Upper lobe of left lung (tissue), 6 donors: Measurements from ENCODE around the gene DICER1. TPM values are rescaled to one million over a fixed set of nuclear protein-coding genes. Genes with fewer than 3 reads are reported as not detected.

Experiments
- ATAC-seq, 2 donors: fragments of 200-7000 bp; cut with Tn5 transposase; one replicate each; pipeline ENCODE4 v1.9.1; 2022; ENCODE audit warnings: mild to moderate bottlenecking in 2 of 2, moderate library complexity in 2 of 2; ENCODE audit not compliant: low FRiP score in 2 of 2
- DNase-seq, 2 donors: peaks; one replicate each; pipeline ENCODE4 v3.0.0-alpha.2; 2019 to 2020
- H3K27ac ChIP-seq, 4 donors: fragments of 200-600 bp; sonication (generic); one replicate each; pipeline ENCODE4 v1.5.1; 2016 to 2019
- H3K27me3 ChIP-seq, 4 donors: fragments of 200-600 bp; sonication (generic); one replicate each; pipeline ENCODE4 v1.5.1; 2017 to 2019
- H3K36me3 ChIP-seq, 4 donors: fragments of 200-600 bp; sonication (generic); one replicate each; pipeline ENCODE4 v1.5.1; 2016 to 2019
- H3K4me1 ChIP-seq, 4 donors: fragments of 200-600 bp; sonication (generic); one replicate each; pipeline ENCODE4 v1.5.1; 2018 to 2019
- H3K4me3 ChIP-seq, 4 donors: fragments of 200-600 bp; sonication (generic); one replicate each; pipeline ENCODE4 v1.5.1; 2017 to 2019; ENCODE audit warnings: mild to moderate bottlenecking in 2 of 4, moderate library complexity in 1 of 4
- H3K9me3 ChIP-seq, 4 donors: fragments of 200-600 bp; sonication (generic); one replicate each; pipeline ENCODE4 v1.5.1; 2018 to 2019
- EP300 ChIP-seq, 4 donors: sonication (generic); formaldehyde crosslinking; IDR thresholded peaks; one replicate each; pipeline ENCODE4 v1.5.1; 2017; ENCODE audit warnings: antibody characterized with exemption in 4 of 4, control low read depth in 2 of 4
- POLR2A ChIP-seq, 4 donors: fragments of 450-650 bp; IDR thresholded peaks; one replicate each; pipeline ENCODE4 v1.5.1; 2016 to 2017; ENCODE audit warnings: antibody characterized with exemption in 4 of 4, mild to moderate bottlenecking in 2 of 4
- POLR2AphosphoS5 ChIP-seq, 2 donors: sonication (generic); formaldehyde crosslinking; IDR thresholded peaks; one replicate each; pipeline ENCODE4 v1.5.1; 2017; ENCODE audit warnings: antibody characterized with exemption in 2 of 2
- WGBS, 2 donors: methylation state at CpG; one replicate each; pipeline ENCODE4 v1.1.5; 2017 to 2018; 5-methylcytosine and 5-hydroxymethylcytosine counted together
- total RNA-seq, 6 donors: library from RNA; depleted of rRNA in 4 of 6; stranded (reverse); fragments of >200 nt in 4 of 6; gene quantifications; one replicate each; pipeline versions ENCODE4 v1.1.0 to v1.2.1, GENCODE V29; 2016 to 2021
- TF ChIP-seq, protein P1 (sequence below), 6 experiments: fragments of 450-650 bp in 4 of 6; fragments of 200-600 bp in 2 of 6; sonication (generic) in 2 of 6; IDR thresholded peaks; one replicate each; pipeline ENCODE4 v1.5.1; 2016 to 2019; ENCODE audit warnings: antibody characterized with exemption in 6 of 6
- donor health status: DM: no; HTN: no; CAD: no; lungs with moderate emphysema.
- donor health status: DM: no; HTN: yes; CAD: no; lungs with severe emphysema.

Gene DICER1
- total RNA-seq, 6 donors from 2014 or later = 57.7 to 106 (median 75.1) TPM

- Histone ChIP-seq H3K9me3 (no peaks in the 10 kb centered on the region), H3K4me1 (peaks cover 0 to 11% (median 6%) of the 10 kb centered on the region in 4 donors), H3K36me3 (no peaks in the 10 kb centered on the region), H3K27ac (peak overlapping the region in 1 of 4 donors; percentile 35), H3K27me3 (no peaks in the 10 kb centered on the region), H3K4me3 (no peak overlapping the region)
- DNase-seq = no peak
- ATAC-seq = no peak
- WGBS, 2 donors = 23 to 34% methylated on average over 2 of the region's 2 CpGs
- no peak for TF ChIP-seq EP300 (IDR thresholded peaks at IDR 0.05)
- TF ChIP-seq POLR2A (IDR thresholded peaks at IDR 0.05) = no peak
- TF ChIP-seq, protein P1, sequence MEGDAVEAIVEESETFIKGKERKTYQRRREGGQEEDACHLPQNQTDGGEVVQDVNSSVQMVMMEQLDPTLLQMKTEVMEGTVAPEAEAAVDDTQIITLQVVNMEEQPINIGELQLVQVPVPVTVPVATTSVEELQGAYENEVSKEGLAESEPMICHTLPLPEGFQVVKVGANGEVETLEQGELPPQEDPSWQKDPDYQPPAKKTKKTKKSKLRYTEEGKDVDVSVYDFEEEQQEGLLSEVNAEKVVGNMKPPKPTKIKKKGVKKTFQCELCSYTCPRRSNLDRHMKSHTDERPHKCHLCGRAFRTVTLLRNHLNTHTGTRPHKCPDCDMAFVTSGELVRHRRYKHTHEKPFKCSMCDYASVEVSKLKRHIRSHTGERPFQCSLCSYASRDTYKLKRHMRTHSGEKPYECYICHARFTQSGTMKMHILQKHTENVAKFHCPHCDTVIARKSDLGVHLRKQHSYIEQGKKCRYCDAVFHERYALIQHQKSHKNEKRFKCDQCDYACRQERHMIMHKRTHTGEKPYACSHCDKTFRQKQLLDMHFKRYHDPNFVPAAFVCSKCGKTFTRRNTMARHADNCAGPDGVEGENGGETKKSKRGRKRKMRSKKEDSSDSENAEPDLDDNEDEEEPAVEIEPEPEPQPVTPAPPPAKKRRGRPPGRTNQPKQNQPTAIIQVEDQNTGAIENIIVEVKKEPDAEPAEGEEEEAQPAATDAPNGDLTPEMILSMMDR (IDR thresholded peaks at IDR 0.05) = no peak
- no peak for TF ChIP-seq POLR2AphosphoS5 (IDR thresholded peaks at IDR 0.05)
These were observed 17.0 kb upstream of the DICER1 start for GRCh38 chr14:95174184-95174792.

- H3K4me1 ChIP-seq = peaks cover 0 to 11% (median 6%) of the 10 kb centered on the region in 4 donors
- no peak for ATAC-seq
- no peaks in the 10 kb centered on the region for H3K36me3 ChIP-seq
- TF ChIP-seq POLR2AphosphoS5 (IDR thresholded peaks at IDR 0.05) (no peak), EP300 (IDR thresholded peaks at IDR 0.05) (no peak)
- TF ChIP-seq, protein P1 (IDR thresholded peaks at IDR 0.05) = no peak
- DNase-seq = no peak
- H3K27ac ChIP-seq = peak overlapping the region in 1 of 4 donors; percentile 35
- no peaks in the 10 kb centered on the region for H3K9me3 ChIP-seq
- no peak overlapping the region for H3K4me3 ChIP-seq
- H3K27me3 ChIP-seq = no peaks in the 10 kb centered on the region
These were observed 16.2 kb upstream of the DICER1 start for GRCh38 chr14:95173518-95173917.

- no peak overlapping the region for H3K27ac ChIP-seq
- DNase-seq (no peak), ATAC-seq (no peak)
- no peaks in the 10 kb centered on the region for H3K36me3 ChIP-seq
- no peak for TF ChIP-seq POLR2A (IDR thresholded peaks at IDR 0.05)
- TF ChIP-seq EP300 (IDR thresholded peaks at IDR 0.05) = no peak
- TF ChIP-seq, protein P1 (IDR thresholded peaks at IDR 0.05) = no peak
- TF ChIP-seq POLR2AphosphoS5 (IDR thresholded peaks at IDR 0.05) = no peak
- no peak overlapping the region for H3K4me3 ChIP-seq
- no peaks in the 10 kb centered on the region for H3K27me3 ChIP-seq
- peaks cover 0 to 9% (median 0%) of the 10 kb centered on the region in 4 donors for H3K9me3 ChIP-seq
- peaks cover 0 to 3% (median 0%) of the 10 kb centered on the region in 4 donors for H3K4me1 ChIP-seq
- WGBS, 2 donors = 92 to 94% methylated on average over 2 of the region's 2 CpGs
These were observed 9.8 kb upstream of the DICER1 start for GRCh38 chr14:95167177-95167576.

- DNase-seq (no peak), ATAC-seq (no peak)
- no peaks in the 10 kb centered on the region for H3K36me3 ChIP-seq
- no peak overlapping the region for H3K27ac ChIP-seq
- no peak overlapping the region for H3K4me3 ChIP-seq
- TF ChIP-seq EP300 (IDR thresholded peaks at IDR 0.05) = no peak
- TF ChIP-seq POLR2AphosphoS5 (IDR thresholded peaks at IDR 0.05) = no peak
- TF ChIP-seq, protein P1 (IDR thresholded peaks at IDR 0.05) = no peak
- no peak for TF ChIP-seq POLR2A (IDR thresholded peaks at IDR 0.05)
- H3K9me3 ChIP-seq = peaks cover 0 to 9% (median 0%) of the 10 kb centered on the region in 4 donors
- WGBS, 2 donors = 94 to 98% methylated on average over 3 of the region's 3 CpGs
- no peaks in the 10 kb centered on the region for H3K27me3 ChIP-seq
- H3K4me1 ChIP-seq = peaks cover 0 to 3% (median 0%) of the 10 kb centered on the region in 4 donors
These were observed 8.2 kb upstream of the DICER1 start for GRCh38 chr14:95165517-95165916.

DNA sequence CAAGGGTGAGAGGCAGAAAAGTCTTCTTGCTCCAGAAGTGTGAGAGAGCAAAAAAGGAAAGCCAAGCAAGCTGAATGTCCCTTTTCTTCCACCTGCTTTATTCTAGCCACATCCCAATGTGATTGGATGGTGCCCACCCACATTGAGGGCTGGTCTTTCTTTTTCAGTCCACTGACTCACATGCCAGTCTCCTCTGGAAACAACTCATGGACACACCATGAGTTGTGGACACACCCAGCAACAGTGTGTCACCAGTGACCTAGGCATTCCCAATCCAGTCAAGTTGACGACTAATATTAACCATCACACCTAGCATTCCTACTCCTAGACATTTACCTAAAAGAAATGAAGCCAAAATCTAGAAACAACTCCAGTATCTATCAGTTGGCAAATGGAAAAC, 7.2 kb upstream of the DICER1 start:
- WGBS, 2 donors = 92 to 100% methylated on average over 1 of the region's 1 CpG
- Histone ChIP-seq H3K27me3 (no peaks in the 10 kb centered on the region), H3K4me3 (no peak overlapping the region), H3K27ac (no peak overlapping the region), H3K36me3 (no peaks in the 10 kb centered on the region), H3K4me1 (peaks cover 0 to 3% (median 0%) of the 10 kb centered on the region in 4 donors), H3K9me3 (peaks cover 0 to 9% (median 0%) of the 10 kb centered on the region in 4 donors)
- DNase-seq (no peak), ATAC-seq (no peak)
- TF ChIP-seq POLR2AphosphoS5 (IDR thresholded peaks at IDR 0.05) = no peak
- no peak for TF ChIP-seq POLR2A (IDR thresholded peaks at IDR 0.05)
- no peak for TF ChIP-seq EP300 (IDR thresholded peaks at IDR 0.05)
- TF ChIP-seq, protein P1 (IDR thresholded peaks at IDR 0.05) = no peak
